Activated CD4-positive, alpha-beta T cell treated with anti-CD3 and anti-CD28 coated beads, Interleukin-2, amount 10 ng/mL, durations not matched to agents 7 days and 5 days (primary cell): ENCODE data around the gene PALD1. TPM values are rescaled to one million over a fixed set of nuclear protein-coding genes. Genes with fewer than 3 reads are reported as not detected.

Experiments
- CTCF ChIA-PET: fragments of 350-600 bp; sonication (Branson Sonifier 250); formaldehyde crosslinking; loops from one replicate; lab custom pipeline; 2021; ENCODE audit warnings: antibody characterized with exemption; lab: Charles Lee
- POLR2A ChIA-PET: fragments of 350-600 bp; sonication (Branson Sonifier 250); formaldehyde crosslinking; loops from one replicate; lab custom pipeline; 2021; ENCODE audit warnings: antibody characterized with exemption; lab: Charles Lee
- DNase-seq: peaks from one replicate; pipeline ENCODE4 v3.0.0-alpha.2; 2020
- H3K27ac Mint-ChIP-seq: one replicate; pipeline ENCODE4 v1.8.0; 2021; ENCODE audit warnings: mild to moderate bottlenecking, moderate library complexity, mixed read lengths
- H3K27me3 Mint-ChIP-seq: one replicate; pipeline ENCODE4 v1.8.0; 2021; ENCODE audit warnings: mixed read lengths
- H3K36me3 Mint-ChIP-seq: one replicate; pipeline ENCODE4 v1.8.0; 2021; ENCODE audit warnings: low read depth, mixed read lengths
- H3K4me1 Mint-ChIP-seq: one replicate; pipeline ENCODE4 v1.8.0; 2021; ENCODE audit warnings: mixed read lengths
- H3K4me3 Mint-ChIP-seq: one replicate; pipeline ENCODE4 v1.8.0; 2021; ENCODE audit warnings: mild to moderate bottlenecking, moderate library complexity, mixed read lengths
- H3K9me3 Mint-ChIP-seq: one replicate; pipeline ENCODE4 v1.8.0; 2021; ENCODE audit warnings: mixed read lengths
- total RNA-seq, 2 experiments: library from RNA; stranded (reverse); gene quantifications; one replicate each; pipeline ENCODE4 v1.2.3, GENCODE V29; 2021

The PALD1 gene
- total RNA-seq, 2 experiments from 2014 or later = 1.2 to 1.5 TPM

- peaks cover 15% of the 10 kb centered on the region for H3K9me3 Mint-ChIP-seq
- peaks cover 32% of the 10 kb centered on the region for H3K4me1 Mint-ChIP-seq
- no peaks in the 10 kb centered on the region for H3K36me3 Mint-ChIP-seq
- no peak overlapping the region for H3K4me3 Mint-ChIP-seq
- DNase-seq = no peak
- no peak overlapping the region for H3K27ac Mint-ChIP-seq
- ChIA-PET POLR2A (no interaction called here), CTCF (interaction anchor here (1.1 kb wide), 1 partner anchor 67 kb away, joined by 3 read pairs; no protein-coding TSS in a partner anchor)
- peaks cover 5% of the 10 kb centered on the region for H3K27me3 Mint-ChIP-seq
Measured at GRCh38 chr10:70615784-70616522, 137.4 kb downstream of the PALD1 start.

- Mint-ChIP-seq H3K27ac (no peak overlapping the region), H3K4me1 (peaks cover 30% of the 10 kb centered on the region), H3K36me3 (no peaks in the 10 kb centered on the region), H3K9me3 (peaks cover 17% of the 10 kb centered on the region), H3K4me3 (no peak overlapping the region), H3K27me3 (peaks cover 5% of the 10 kb centered on the region)
- DNase-seq = no peak
- CTCF ChIA-PET = interaction anchor here (1.1 kb wide), 1 partner anchor 68 kb away, joined by 3 read pairs; no protein-coding TSS in a partner anchor
- POLR2A ChIA-PET = no interaction called here
Measured at GRCh38 chr10:70616761-70617160, 138.2 kb downstream of the PALD1 start.

Other genes starting within 250 kb of the PALD1 start
- 100 to 1,000 TPM; 124 to 132 TPM for gene PPA1, start 245.3 kb upstream of the PALD1 start, total RNA-seq
- not detected for gene NPFFR1, start 194.8 kb upstream of the PALD1 start, total RNA-seq
- 10 to 100 TPM; 13.2 to 14.9 TPM for gene LRRC20, start 96.1 kb upstream of the PALD1 start, total RNA-seq
- gene EIF4EBP2, start 74.6 kb upstream of the PALD1 start, total RNA-seq = 10 to 100 TPM; 56.1 to 68.7 TPM
- gene NODAL, start 37.1 kb upstream of the PALD1 start, total RNA-seq = not detected
- gene PRF1, start 124.0 kb downstream of the PALD1 start, total RNA-seq = 100 to 1,000 TPM in 1 of 2 experiments, 10 to 100 TPM in 1; 99.9 to 116 TPM
- not detected for gene ADAMTS14, start 193.7 kb downstream of the PALD1 start, total RNA-seq